ENCODE measurements around the gene COL1A2. TPM values are rescaled to one million over a fixed set of nuclear protein-coding genes. Genes with fewer than 3 reads are reported as not detected.

The COL1A2 gene
- total RNA-seq = 2,538 to 2,739 TPM (median 2,734 TPM) in 3 replicates

DNA sequence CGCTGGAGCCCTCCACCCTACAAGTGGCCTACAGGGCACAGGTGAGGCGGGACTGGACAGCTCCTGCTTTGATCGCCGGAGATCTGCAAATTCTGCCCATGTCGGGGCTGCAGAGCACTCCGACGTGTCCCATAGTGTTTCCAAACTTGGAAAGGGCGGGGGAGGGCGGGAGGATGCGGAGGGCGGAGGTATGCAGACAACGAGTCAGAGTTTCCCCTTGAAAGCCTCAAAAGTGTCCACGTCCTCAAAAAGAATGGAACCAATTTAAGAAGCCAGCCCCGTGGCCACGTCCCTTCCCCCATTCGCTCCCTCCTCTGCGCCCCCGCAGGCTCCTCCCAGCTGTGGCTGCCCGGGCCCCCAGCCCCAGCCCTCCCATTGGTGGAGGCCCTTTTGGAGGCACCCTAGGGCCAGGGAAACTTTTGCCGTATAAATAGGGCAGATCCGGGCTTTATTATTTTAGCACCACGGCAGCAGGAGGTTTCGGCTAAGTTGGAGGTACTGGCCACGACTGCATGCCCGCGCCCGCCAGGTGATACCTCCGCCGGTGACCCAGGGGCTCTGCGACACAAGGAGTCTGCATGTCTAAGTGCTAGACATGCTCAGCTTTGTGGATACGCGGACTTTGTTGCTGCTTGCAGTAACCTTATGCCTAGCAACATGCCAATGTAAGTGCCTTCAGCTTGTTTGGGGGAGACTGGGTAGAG is at the start of gene COL1A2:
Gene COL1A2 (plus strand): TSS at position 459 of the 704 bp plus-strand sequence. CDS start 137 bp downstream, at position 596.
- Mint-ChIP-seq H3K4me1 (peaks cover 43% of the 10 kb centered on the region), H3K27me3 (ENCODE audit: low read depth) (no peaks in the 10 kb centered on the region), H3K27ac (peak within 1 kb of the TSS; percentile 98), H3K36me3 (no peaks in the 10 kb centered on the region), H3K4me3 (peak within 1 kb of the TSS; percentile 89), H3K9me3 (no peaks in the 10 kb centered on the region)
- TF ChIP-seq CTCF (IDR thresholded peaks at IDR 0.05; ENCODE audit: unreplicated experiment) = no peak
- DNase-seq (ENCODE audit: low spot score in 2 of 2, unreplicated experiment in 2 of 2) = peak; percentile 60 to 80

DNA sequence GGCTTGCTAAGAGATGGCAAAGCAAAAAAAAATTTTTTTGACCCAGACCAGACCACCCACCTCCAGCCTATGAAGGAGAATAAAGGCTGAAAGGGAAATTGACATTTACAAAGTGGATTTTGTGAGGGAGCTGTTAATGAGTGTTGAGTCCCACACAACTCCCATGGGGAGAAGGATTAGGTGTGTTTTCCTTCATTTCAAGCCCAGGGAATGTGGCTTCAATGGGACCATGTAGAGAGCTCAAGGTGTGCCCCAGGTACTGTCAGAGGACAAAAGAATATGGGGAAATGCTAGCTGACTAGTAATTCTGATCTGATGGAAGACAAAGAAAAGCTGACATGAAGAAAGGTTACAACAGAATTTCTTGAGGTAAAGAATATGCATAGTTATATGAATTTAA is 48.8 kb upstream of the COL1A2 start:
- TF ChIP-seq CTCF (IDR thresholded peaks at IDR 0.05; ENCODE audit: unreplicated experiment) = no peak
- peaks cover 44% of the 10 kb centered on the region for H3K4me1 Mint-ChIP-seq

DNA sequence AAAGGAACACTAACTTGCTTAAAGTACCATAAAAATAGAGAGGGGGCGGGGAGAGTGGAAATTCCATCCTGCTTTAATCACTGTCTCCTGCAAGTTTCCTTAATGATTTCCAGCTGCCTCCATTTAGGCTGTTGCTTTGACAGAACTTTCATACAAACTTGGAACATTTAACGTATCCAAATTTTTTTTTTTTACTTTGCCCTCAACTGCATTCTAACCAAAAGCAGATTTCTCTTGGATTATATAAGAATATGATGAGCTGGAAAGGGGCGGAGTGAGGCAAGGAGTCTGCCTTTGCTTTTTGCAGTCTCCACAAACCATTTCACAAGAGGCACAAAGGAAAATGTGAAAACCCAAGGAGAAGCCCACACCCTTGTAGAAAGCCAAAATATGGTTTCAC is 46.6 kb upstream of the COL1A2 start:
- Mint-ChIP-seq H3K27me3 (ENCODE audit: low read depth) (no peaks in the 10 kb centered on the region), H3K27ac (peak overlapping the region; percentile 68), H3K4me1 (peaks cover 63% of the 10 kb centered on the region), H3K4me3 (peak overlapping the region; percentile 24), H3K36me3 (no peaks in the 10 kb centered on the region), H3K9me3 (no peaks in the 10 kb centered on the region)
- TF ChIP-seq CTCF (IDR thresholded peaks at IDR 0.05; ENCODE audit: unreplicated experiment) = no peak
- no peak for DNase-seq (ENCODE audit: low spot score in 2 of 2, unreplicated experiment in 2 of 2)

More for the DNA sequence above, 48.8 kb upstream of the COL1A2 start:
- Mint-ChIP-seq H3K4me3 (no peak overlapping the region), H3K27ac (peak overlapping the region; percentile 71), H3K36me3 (no peaks in the 10 kb centered on the region), H3K9me3 (no peaks in the 10 kb centered on the region), H3K27me3 (ENCODE audit: low read depth) (no peaks in the 10 kb centered on the region)
- no peak for DNase-seq (ENCODE audit: low spot score in 2 of 2, unreplicated experiment in 2 of 2)

DNA sequence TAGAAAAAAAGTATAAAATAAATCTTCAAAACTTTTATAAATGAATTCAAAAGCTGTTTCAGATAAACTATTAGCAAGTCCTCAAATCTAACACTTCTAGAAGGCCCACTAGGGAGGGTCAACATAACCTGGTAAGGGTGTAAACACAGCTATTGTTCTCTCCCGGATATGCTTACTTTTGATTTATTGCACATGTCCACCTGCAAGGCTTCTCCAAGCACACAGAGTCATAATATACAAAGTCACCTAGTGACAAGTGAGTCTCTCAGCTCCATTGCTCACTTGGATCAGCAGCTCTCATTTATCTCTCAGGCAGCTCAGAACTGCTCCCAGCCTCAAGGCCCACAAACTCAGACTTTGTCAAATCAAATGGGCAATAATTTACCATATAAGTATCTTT is 44.0 kb upstream of the COL1A2 start:
- H3K4me1 Mint-ChIP-seq = peaks cover 74% of the 10 kb centered on the region

DNA sequence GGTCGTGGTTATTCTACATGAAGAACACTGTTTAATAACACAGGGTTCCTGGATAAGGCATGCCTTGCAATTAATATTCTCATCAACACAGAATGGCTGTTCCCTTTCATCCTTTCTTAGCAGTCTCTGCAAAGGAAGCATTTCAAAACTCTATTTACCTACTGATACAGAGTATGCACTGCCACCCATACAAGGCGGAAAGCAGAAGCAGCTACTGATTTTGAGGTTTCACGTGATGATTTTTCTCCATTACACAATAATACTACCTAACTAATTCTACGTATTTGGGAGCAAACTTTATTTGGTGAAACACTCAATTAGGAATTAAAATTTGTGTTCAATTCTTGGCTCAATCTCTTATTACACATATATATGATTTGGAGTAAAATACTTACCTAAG is 43.0 kb upstream of the COL1A2 start:
- no peaks in the 10 kb centered on the region for H3K9me3 Mint-ChIP-seq
- no peak for TF ChIP-seq CTCF (IDR thresholded peaks at IDR 0.05; ENCODE audit: unreplicated experiment)
- peaks cover 67% of the 10 kb centered on the region for H3K4me1 Mint-ChIP-seq
- DNase-seq (ENCODE audit: low spot score in 2 of 2, unreplicated experiment in 2 of 2) = no peak
- peak overlapping the region; percentile 23 for H3K27ac Mint-ChIP-seq
- H3K36me3 Mint-ChIP-seq = no peaks in the 10 kb centered on the region
- no peaks in the 10 kb centered on the region for H3K27me3 Mint-ChIP-seq (ENCODE audit: low read depth)
- H3K4me3 Mint-ChIP-seq = no peak overlapping the region

More for the DNA sequence above, 44.0 kb upstream of the COL1A2 start:
- Mint-ChIP-seq H3K27me3 (ENCODE audit: low read depth) (no peaks in the 10 kb centered on the region), H3K9me3 (no peaks in the 10 kb centered on the region), H3K36me3 (no peaks in the 10 kb centered on the region), H3K27ac (no peak overlapping the region), H3K4me3 (no peak overlapping the region)
- TF ChIP-seq CTCF (IDR thresholded peaks at IDR 0.05; ENCODE audit: unreplicated experiment) = no peak
- no peak for DNase-seq (ENCODE audit: low spot score in 2 of 2, unreplicated experiment in 2 of 2)
